ENCODE data around the gene EDEM1. TPM values are rescaled to one million over a fixed set of nuclear protein-coding genes. Genes with fewer than 3 reads are reported as not detected.
A peak's percentile ranks its signal among the peaks of the same experiment; 100 is the strongest.
"Not testable (repeated sequence)": the region's sequence is repeated elsewhere in the genome, so short reads cannot be mapped to it uniquely, and the experiment has no call there.

Gene EDEM1
- 11.0 and 20.5 TPM in 2 replicates for total RNA-seq (2014; rRNA removed; shearing (Covaris generic); ENCODE audit: low replicate concordance)

DNA sequence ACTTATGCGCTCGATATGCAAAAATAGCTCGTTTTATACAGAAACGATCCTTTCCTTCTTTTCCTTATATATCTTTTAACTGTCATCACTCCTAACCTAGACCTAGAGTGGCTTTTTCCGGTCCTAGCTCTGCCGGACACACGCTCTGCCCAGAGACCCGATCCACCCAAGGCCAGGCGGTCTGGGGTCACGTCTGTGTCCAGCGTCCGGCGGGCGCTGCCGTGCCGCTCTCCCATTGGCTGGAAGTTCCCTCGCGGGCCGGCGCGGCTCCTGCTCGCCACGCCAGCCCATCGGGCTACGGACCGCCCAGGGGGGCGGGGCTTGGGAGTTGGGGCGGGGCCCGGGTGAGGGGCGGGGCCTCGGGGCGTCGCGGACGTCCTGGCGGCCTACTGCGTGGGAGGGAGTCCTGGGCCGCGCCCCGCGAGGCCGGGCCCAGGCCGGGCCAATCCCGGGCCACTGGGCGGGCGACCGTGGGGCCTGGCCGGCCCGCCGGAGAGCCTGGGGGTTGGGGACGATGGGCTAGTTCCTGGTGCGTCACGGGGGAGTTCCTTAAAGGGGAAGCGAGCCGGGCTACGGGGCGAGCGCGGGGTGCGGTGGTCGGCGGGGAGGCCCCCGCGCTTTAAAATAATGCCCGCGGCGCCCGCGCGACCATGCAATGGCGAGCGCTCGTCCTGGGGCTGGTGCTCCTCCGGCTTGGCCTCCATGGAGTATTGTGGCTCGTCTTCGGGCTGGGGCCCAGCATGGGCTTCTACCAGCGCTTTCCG is at the start of gene EDEM1:
Gene EDEM1, plus strand, starts transcription at position 552 of the 764 bp plus-strand sequence. Its CDS starts 99 bp downstream, at position 651.
- Histone ChIP-seq H3K36me3 (no peaks in the 10 kb centered on the region; the same call in 1 of the 2 replicates), H3K9me3 (no peaks in the 10 kb centered on the region), H3K27me3 (no peaks in the 10 kb centered on the region), H3K4me3 (peak within 1 kb of the TSS; percentile 84)
- peak; percentile 91 for DNase-seq

DNA sequence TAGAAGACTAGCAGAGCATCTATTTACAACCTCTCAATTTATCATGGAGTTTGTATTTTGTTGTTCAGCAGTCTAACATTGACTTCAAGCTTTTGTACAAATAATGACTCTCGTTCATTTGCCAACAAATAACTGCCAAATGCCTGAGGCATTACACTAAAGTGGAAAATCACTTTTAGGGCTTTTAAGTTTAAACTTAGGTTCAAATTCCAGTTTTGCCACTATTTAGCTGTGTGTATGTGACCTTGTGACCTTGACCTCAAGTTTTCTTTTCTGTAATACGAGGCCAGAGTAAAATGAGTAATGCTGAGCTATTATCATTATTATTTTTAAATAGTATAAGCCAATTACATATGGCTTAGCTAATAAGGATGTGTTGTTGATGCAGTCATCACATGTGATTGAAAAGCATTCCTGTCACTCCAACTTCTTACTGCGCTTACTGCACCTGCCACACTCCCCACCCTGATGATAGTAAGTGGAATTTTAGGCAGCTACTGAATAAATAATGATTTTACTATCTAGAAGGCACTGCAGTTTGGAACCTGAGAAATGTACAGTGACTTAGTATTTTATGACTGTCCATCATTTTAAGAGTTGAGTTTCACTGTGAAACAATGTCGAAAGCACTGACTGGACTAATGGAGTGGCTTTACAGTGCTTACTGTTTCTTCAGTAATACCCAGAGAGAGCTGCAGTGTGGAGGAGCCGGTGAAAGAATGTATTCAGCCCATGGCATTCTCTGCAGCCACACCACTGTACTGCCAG is 49.1 kb upstream of the EDEM1 start:
- no peak for DNase-seq
- H3K4me3 ChIP-seq: no peak overlapping the region
- H3K9me3 ChIP-seq: no peaks in the 10 kb centered on the region
- H3K27me3 ChIP-seq: no peaks in the 10 kb centered on the region
- H3K36me3 ChIP-seq: no peaks in the 10 kb centered on the region; the same call in 1 of the 2 replicates

DNA sequence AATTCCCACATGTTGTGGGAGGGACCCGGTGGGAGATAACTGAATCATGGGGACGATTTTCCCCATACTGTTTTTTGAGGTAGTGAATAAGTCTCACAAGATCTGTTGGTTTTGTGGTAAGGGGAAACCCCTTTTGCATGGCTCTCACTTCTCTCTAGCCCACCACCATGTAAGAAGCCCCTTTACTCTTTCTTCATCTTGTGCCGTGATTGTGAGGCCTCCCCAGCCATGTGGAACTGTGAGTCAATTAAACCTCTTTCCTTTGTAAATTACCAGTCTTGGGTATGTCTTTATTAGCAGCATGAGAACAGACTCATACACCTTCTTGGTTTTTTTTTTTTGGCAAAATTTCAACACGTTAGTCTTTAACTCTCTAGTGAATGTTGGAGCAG is 47.3 kb upstream of the EDEM1 start:
- H3K36me3 ChIP-seq: no peaks in the 10 kb centered on the region; the same call in 1 of the 2 replicates
- no peaks in the 10 kb centered on the region for H3K27me3 ChIP-seq
- H3K9me3 ChIP-seq: no peaks in the 10 kb centered on the region
- DNase-seq: no peak
- H3K4me3 ChIP-seq: no peak overlapping the region

DNA sequence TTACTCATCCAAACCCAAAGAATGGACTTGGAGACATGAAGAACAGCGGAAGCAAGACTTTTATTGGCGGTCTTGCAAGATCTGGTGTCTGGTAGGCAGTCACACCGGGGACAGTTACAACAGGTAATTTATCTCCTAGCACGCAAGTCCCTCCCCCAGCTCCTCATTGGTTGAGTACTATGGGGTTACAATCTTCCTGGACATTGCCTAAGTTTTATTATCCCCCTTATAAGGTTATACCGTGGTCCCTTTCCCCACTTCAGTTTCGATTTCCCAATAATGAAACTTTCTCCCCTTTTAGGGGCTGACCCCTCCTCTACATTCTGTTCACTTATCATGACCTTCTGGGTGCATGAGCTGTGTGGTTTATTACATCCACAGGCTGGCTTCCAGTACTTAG is 46.7 kb upstream of the EDEM1 start:
- no peaks in the 10 kb centered on the region for H3K9me3 ChIP-seq
- no peaks in the 10 kb centered on the region; the same call in 1 of the 2 replicates for H3K36me3 ChIP-seq
- no peak overlapping the region for H3K4me3 ChIP-seq
- no peaks in the 10 kb centered on the region for H3K27me3 ChIP-seq
- DNase-seq: no peak

DNA sequence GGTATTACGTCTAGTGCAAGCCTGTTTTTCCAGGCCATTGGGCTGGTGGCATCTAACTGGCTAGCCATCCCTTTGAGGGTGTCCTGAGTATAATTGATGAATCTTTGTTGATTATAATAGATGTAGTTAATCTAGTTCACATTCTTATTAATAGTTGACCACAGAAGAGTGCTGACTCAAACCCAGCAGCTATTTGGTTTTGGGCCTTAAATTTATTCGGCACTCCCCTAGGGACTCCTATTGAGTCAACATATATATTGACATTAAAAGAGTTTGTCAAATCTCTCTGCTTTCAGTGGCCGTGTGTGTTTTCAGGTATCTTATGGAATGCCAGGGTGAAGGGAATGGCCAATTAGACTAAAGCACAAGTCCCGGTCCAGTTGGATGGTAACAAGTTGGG is 45.7 kb upstream of the EDEM1 start:
- Histone ChIP-seq H3K9me3 (no peaks in the 10 kb centered on the region), H3K4me3 (no peak overlapping the region), H3K36me3 (no peaks in the 10 kb centered on the region; the same call in 1 of the 2 replicates), H3K27me3 (no peaks in the 10 kb centered on the region)
- no peak for DNase-seq

DNA sequence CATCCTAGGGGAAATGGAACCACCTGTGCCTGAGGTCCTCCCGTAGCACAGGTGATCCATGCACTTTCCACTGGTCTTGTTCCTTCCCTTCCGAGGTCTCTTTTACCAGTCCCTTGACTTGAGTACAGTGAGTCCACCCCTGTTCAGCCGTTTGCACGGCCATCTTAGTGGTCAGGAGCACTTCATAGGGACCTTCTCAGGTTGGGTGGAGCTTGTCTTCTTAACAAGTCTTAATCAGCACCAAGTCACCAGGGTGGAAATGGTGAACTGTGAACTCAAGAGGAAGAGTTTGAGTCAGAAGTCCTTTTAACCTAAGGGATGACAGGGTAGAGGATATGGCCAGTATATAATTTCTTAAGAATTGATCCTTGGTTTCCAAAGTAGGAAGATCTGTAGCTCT is 44.0 kb upstream of the EDEM1 start:
- DNase-seq: no peak
- H3K27me3 ChIP-seq: no peaks in the 10 kb centered on the region
- H3K4me3 ChIP-seq: no peak overlapping the region
- H3K36me3 ChIP-seq: no peaks in the 10 kb centered on the region; the same call in 1 of the 2 replicates
- H3K9me3 ChIP-seq: no peaks in the 10 kb centered on the region

DNA sequence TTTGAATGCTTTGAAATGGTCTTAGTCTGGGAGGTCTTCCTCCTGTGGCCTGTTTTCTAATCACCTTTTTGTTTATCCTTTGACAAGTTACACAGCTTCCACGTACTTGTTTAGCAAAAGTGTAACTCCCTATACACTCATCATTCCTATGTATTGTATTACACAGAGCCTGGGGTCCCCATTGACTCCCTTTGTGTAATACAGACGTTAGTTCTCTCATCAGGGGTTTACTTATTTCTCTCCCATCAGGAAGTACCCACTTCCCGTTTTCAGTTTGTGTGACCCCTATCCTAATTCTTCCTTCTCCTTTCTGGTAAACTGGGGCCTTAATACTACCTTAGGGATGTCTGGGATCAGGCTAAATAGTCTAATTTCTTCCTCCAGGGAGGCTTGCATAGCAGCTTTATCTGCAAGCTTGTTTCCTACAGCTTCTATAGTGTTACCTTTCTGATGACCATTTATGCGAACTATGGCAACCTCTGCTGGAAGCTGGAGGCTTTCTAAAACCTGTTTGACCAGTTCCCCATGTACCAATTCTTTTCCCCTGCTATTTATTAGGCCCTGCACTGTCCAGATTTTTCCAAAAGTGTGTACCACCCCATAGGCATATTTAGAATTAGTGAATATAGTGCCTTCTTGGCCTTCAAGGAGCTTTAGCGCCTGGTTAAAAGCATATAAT is 43.1 kb upstream of the EDEM1 start:
- Histone ChIP-seq H3K36me3 (no peaks in the 10 kb centered on the region; the same call in 1 of the 2 replicates), H3K9me3 (no peaks in the 10 kb centered on the region), H3K27me3 (no peaks in the 10 kb centered on the region), H3K4me3 (no peak overlapping the region)
- DNase-seq: no peak

DNA sequence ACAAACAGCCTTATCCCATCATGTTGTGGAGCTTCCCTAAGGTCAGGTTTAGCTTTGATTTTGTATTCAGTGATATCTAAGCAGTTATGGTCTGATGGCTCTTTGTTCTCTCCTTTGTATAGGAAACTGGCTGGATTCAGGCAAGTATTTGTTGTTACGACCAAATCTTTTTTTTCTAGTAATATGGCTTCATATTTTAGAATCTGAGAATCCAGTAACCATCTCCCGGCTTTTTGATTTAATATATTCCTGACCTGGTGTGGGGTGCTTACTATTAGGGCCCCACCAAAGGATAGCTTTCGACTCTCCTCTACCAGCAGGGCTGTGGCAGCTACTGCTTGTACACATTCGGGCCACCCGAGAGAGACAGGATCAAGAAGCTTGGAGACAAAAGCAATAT is 42.4 kb upstream of the EDEM1 start:
- H3K9me3 ChIP-seq: no peaks in the 10 kb centered on the region
- H3K4me3 ChIP-seq: no peak overlapping the region
- DNase-seq: no peak
- H3K27me3 ChIP-seq: no peaks in the 10 kb centered on the region
- no peaks in the 10 kb centered on the region; the same call in 1 of the 2 replicates for H3K36me3 ChIP-seq

DNA sequence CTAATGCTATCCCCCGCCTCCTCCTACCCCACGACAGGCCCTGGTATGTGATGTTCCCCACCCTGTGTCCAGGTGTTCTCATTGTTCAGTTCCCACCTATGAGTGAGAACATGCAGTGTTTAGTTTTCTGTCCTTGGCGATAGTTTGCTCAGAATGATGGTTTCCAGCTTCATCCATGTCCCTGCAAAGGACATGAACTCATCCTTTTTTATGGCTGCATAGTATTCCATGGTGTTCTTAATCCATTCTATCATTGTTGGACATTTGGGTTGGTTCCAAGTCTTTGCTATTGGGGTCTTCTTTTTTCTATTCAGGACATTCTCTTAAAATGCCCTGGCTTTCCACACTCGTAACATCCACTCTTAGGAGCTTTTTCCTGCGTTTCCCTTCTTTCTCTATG is 40.4 kb upstream of the EDEM1 start:
- DNase-seq, H3K9me3 ChIP-seq, H3K36me3 ChIP-seq, H3K27me3 ChIP-seq, H3K4me3 ChIP-seq: not testable (repeated sequence)

DNA sequence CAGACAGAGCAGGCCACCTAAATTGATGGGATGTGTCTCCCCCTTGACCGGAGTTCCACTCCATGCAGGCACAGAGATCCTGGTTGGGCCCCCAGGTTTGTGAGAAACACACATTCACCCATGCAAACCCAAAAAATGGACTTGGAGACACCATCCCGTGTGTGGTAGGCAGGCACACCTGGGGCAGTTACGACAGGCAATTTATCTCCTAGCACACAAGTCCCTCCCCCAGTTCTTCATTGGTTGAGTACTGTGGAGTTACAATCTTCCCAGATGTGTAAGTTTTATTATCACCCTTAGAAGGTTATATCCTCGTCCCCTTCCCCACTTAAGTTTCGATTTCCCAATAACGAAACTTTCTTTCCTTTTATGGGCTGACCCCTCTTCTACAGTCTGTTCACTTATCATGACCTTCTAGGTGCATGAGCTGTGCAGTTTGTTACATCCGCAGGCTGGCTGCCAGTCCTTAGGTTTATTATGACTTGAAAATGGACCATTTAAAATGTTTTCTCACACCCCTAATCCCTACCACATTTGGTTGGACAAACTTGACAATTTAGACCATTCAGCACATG is 38.1 kb upstream of the EDEM1 start:
- Histone ChIP-seq H3K36me3 (no peaks in the 10 kb centered on the region), H3K27me3 (no peaks in the 10 kb centered on the region), H3K4me3 (no peak overlapping the region), H3K9me3 (no peaks in the 10 kb centered on the region)
- DNase-seq: no peak

DNA sequence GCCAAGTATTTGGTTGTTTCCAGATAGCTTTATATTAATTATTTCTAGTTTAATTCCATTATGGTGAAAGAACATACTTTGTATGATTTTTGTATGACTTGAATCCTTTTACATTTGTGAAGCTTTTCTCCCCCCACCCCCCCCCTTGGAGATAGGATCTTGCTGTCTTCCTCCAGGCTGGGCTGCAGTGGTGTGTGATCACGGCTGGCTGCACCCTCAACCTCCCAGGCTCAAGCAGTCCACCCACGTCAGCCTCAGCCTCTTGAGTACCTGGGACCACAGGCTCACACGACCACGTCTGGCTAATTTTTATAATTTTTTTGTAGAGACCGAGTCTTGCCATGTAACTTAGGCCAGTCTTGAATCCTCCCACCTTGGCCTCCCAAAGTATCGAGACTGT is 35.9 kb upstream of the EDEM1 start:
- no peaks in the 10 kb centered on the region for H3K9me3 ChIP-seq
- DNase-seq: no peak
- no peaks in the 10 kb centered on the region for H3K27me3 ChIP-seq
- no peaks in the 10 kb centered on the region for H3K36me3 ChIP-seq
- no peak overlapping the region for H3K4me3 ChIP-seq

DNA sequence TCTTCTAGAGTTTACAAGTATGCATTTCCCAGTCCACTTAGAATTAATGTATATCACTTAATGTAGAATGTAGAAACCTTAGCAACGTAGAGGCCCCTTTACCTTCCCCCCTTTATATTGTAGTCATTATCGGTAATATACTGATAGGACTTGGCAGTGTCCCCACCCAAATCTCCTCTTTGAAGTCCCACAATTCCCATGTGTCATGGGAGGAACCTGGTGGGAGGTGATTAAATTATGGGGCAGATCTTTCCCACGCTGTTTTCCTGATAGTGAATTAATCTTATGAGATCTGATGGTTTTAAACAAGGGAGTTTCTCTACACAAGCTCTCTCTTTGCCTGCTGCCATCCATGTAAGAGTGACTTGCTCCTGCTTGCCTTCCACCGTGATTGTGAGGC is 34.4 kb upstream of the EDEM1 start:
- Histone ChIP-seq H3K36me3 (no peaks in the 10 kb centered on the region), H3K9me3 (no peaks in the 10 kb centered on the region), H3K4me3 (no peak overlapping the region), H3K27me3 (no peaks in the 10 kb centered on the region)
- no peak for DNase-seq

DNA sequence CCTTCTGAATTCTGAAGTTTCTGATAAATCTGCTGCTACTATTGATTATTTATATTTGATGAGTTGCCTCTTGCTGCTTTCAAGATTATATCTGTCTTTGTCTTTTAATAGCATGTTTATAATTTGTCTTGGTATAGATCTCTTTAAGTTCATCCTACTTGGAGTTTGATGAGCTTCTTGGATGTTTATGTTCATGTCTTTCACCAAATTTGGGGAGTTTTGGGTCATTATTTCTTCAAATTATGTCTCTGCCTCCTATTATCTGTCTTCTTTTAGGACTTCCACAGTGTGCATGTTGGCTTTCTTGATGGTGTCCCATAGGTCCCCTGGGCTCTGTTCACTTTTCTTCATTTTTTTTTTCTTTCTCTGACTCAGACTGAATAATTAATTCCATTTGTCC is 32.3 kb upstream of the EDEM1 start:
- Histone ChIP-seq H3K36me3 (no peaks in the 10 kb centered on the region), H3K27me3 (no peaks in the 10 kb centered on the region), H3K9me3 (no peaks in the 10 kb centered on the region), H3K4me3 (no peak overlapping the region)
- DNase-seq: no peak

DNA sequence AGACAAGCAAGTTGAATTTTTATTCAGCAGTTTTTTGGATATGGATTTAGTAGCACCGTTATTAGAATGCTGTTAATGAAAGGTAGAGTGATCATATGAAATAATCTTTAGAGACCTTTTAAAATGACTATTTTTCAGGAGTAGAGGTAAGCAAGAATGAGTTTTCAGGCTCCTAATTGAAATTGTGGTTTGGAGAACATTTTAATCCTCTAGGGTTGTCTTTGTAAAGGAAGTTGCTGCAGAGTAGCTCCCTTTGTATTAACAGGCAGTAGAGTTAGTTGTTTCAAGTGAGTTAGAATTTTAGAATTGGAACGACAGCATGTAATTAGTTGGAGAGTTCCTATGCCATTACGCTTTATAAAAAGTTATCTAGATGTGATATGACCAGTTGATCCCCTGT is 27.2 kb upstream of the EDEM1 start:
- no peaks in the 10 kb centered on the region for H3K9me3 ChIP-seq
- H3K36me3 ChIP-seq: no peaks in the 10 kb centered on the region
- H3K27me3 ChIP-seq: no peaks in the 10 kb centered on the region
- H3K4me3 ChIP-seq: no peak overlapping the region
- no peak for DNase-seq

DNA sequence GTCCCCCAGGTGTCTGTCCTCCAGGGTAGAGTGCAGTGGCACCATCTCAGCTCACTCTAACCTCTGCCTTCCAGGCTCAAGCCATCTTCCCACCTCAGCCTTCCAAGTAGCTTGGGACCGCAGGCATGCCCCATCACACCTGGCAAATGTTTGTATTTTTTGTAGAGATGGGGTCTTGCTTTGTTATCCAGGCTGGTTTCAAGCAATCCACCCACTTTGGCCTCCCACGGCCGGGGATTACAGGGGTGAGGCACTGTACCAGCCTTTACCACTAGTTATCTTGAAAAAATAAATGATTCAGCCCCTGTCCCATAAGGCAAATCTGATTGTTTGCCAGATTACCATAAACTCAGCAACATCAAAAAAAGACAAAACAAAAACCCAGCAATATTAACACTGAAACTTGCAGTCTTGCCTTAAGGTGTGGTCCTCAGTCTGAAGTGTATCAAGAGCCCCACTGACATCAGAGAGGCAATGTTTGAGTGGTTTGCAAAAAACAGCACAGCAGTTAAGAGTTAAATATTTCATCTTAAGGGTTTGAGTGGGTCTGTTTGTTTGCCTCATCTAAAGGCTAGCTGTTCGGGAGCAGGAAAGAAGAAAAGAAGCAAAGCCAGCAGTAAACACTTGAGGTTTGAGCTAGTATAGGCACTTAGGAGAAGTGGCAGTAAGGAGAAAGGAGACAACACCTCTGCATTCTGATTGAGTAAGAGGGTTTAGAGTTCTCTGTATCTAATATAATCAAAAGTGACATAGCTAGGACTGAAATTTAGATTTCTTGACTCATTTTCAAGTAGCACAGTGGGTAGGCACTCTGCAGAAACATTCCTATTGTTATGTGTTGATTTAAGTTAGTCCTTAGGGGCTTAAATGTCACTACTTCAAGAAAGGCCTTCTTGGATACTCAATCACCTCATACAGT is 26.3 kb upstream of the EDEM1 start:
- no peak overlapping the region for H3K4me3 ChIP-seq
- no peaks in the 10 kb centered on the region for H3K27me3 ChIP-seq
- no peaks in the 10 kb centered on the region for H3K36me3 ChIP-seq
- DNase-seq: peak; percentile 22
- no peaks in the 10 kb centered on the region for H3K9me3 ChIP-seq

DNA sequence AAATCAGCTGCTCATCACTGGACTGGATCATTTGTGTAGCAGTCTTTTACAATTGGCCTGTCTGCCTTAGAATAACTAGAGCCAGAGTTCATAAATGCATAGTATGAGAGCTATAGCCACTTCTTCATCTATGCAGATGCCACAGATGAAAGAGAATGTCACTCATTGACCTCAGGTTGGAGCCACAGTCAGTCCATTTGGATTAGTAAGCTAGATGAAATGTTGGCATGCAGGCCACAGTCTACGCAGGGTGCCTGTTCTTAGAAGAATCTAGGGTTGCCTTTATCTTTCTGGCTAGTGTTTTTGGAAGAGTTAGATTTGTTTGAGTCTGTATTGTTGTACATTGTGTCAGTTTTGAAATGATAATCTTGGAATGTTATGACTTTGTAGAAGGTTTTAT is 25.4 kb upstream of the EDEM1 start:
- no peaks in the 10 kb centered on the region for H3K9me3 ChIP-seq
- no peaks in the 10 kb centered on the region for H3K27me3 ChIP-seq
- no peaks in the 10 kb centered on the region for H3K36me3 ChIP-seq
- peak; percentile 28 for DNase-seq
- no peak overlapping the region for H3K4me3 ChIP-seq
